HEK293T (cell line): ENCODE results near the gene NRP2.

ENCODE experiments used
- ARNT ChIP-seq: fragments of 450-650 bp; IDR thresholded peaks from 2 replicates; pipeline ENCODE4 v1.6.1; 2017; ENCODE audit warnings: mild to moderate bottlenecking
- BHLHE40 ChIP-seq: fragments of 450-650 bp; IDR thresholded peaks from 2 replicates; pipeline ENCODE4 v1.6.1; 2016; ENCODE audit warnings: mild to moderate bottlenecking, moderate library complexity, borderline replicate concordance
- CTBP1 ChIP-seq: fragments of 450-650 bp; IDR thresholded peaks from 2 replicates; pipeline ENCODE4 v1.6.1; 2016; ENCODE audit warnings: borderline replicate concordance
- ELF4 ChIP-seq: fragments of 450-650 bp; IDR thresholded peaks from 2 replicates; pipeline ENCODE4 v1.6.1; 2017; ENCODE audit warnings: antibody characterized with exemption
- FOXK2 ChIP-seq: fragments of 450-650 bp; IDR thresholded peaks from 2 replicates; pipeline ENCODE4 v1.6.1; 2016; ENCODE audit warnings: mild to moderate bottlenecking
- FOXM1 ChIP-seq: fragments of 450-650 bp; IDR thresholded peaks from 2 replicates; pipeline ENCODE4 v1.6.1; 2017; ENCODE audit warnings: mild to moderate bottlenecking, borderline replicate concordance
- HDGF ChIP-seq: fragments of 450-650 bp; IDR thresholded peaks from 2 replicates; pipeline ENCODE4 v1.6.1; 2017; ENCODE audit warnings: antibody characterized with exemption, borderline replicate concordance
- NFRKB ChIP-seq: fragments of 450-650 bp; IDR thresholded peaks from 2 replicates; pipeline ENCODE4 v1.6.1; 2016; ENCODE audit warnings: mild to moderate bottlenecking, moderate library complexity
- SP1 ChIP-seq: fragments of 450-650 bp; IDR thresholded peaks from 2 replicates; pipeline ENCODE4 v1.6.1; 2017
- SUZ12 ChIP-seq: fragments of 450-650 bp; IDR thresholded peaks from 2 replicates; pipeline ENCODE4 v1.6.1; 2016; ENCODE audit warnings: mild to moderate bottlenecking
- ZNF384 ChIP-seq: fragments of 450-650 bp; IDR thresholded peaks from 2 replicates; pipeline ENCODE4 v1.6.1; 2016

DNA sequence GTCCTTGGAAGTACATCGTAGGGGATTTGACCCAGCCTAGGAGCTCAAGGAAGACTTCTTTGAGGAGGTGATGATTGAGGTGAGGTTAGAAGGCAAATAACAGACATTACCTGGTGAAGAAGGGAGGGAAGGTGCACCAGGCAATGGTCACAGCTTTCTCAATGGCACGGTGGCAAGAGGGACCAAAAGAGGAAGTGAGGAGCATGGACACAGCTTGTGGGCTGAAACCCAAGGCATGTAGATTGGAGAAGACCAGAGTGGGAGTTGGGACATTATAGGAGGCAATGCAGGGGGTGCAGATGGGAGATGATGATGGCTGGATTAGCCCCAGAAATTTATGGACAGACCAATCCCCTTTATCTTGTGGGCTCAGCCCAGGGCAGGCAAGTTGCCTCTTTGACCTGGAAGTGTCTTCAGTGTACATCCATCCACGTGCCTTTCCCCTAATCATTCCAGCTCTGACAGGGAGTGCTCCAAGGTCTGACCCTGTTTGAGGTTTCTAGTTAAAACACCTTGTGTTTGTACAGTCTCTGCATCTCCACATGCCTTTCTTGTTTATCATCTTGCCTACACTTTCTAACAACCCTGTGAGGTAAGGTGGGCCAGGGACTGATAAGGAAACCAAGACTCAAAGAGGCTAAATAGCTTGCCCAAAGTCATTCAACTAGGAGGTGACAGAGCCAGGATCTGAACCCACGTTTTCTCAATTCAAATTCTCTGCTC, 59.1 kb downstream of the NRP2 start:
- no peak for TF ChIP-seq ZNF384
- no peak for TF ChIP-seq SUZ12
- TF ChIP-seq CTBP1: no peak
- no peak for TF ChIP-seq SP1
- TF ChIP-seq ARNT: no peak
- TF ChIP-seq ELF4: no peak
- no peak for TF ChIP-seq BHLHE40
- TF ChIP-seq FOXM1: no peak
- TF ChIP-seq NFRKB: no peak
- TF ChIP-seq HDGF: no peak
- TF ChIP-seq FOXK2: no peak
